ENCODE measurements around the gene EIPR1.
A peak's percentile ranks its signal among the peaks of the same experiment; 100 is the strongest.
"Not testable (repeated sequence)": the region's sequence is repeated elsewhere in the genome, so short reads cannot be mapped to it uniquely, and the experiment has no call there.

EIPR1 gene

GRCh38 chr2:3187467-3187866 lies 190.2 kb downstream of the EIPR1 start:
- DNase-seq = peak; percentile 3

- DNase-seq = no peak
Observed at GRCh38 chr2:3186766-3187165, 190.9 kb downstream of the EIPR1 start.

- no peak for DNase-seq
Observed at GRCh38 chr2:3185910-3186309, 191.7 kb downstream of the EIPR1 start.

- DNase-seq = no peak
Observed at GRCh38 chr2:3185256-3185655, 192.4 kb downstream of the EIPR1 start.

- DNase-seq = no peak
Observed at GRCh38 chr2:3184167-3184566, 193.5 kb downstream of the EIPR1 start.

GRCh38 chr2:3183766-3184165 lies 193.9 kb downstream of the EIPR1 start:
- no peak for DNase-seq

- DNase-seq = no peak
Observed at GRCh38 chr2:3182848-3183247, 194.8 kb downstream of the EIPR1 start.

GRCh38 chr2:3181416-3182010 lies 196.1 kb downstream of the EIPR1 start:
- DNase-seq = no peak

- DNase-seq = not testable (repeated sequence)
Observed at GRCh38 chr2:3180909-3181221, 196.8 kb downstream of the EIPR1 start.

GRCh38 chr2:3180082-3180908 lies 197.3 kb downstream of the EIPR1 start:
- DNase-seq = no peak

- no peak for DNase-seq
Observed at GRCh38 chr2:3179626-3180025, 198.0 kb downstream of the EIPR1 start.

- DNase-seq = no peak
Observed at GRCh38 chr2:3179208-3179607, 198.4 kb downstream of the EIPR1 start.

- no peak for DNase-seq
Observed at GRCh38 chr2:3178578-3179031, 199.0 kb downstream of the EIPR1 start.

- no peak for DNase-seq
Observed at GRCh38 chr2:3177891-3178577, 199.6 kb downstream of the EIPR1 start.

- DNase-seq = no peak
Observed at GRCh38 chr2:3176869-3177255, 200.8 kb downstream of the EIPR1 start.

GRCh38 chr2:3176071-3176868 lies 201.3 kb downstream of the EIPR1 start:
- no peak for DNase-seq

- no peak for DNase-seq
Observed at GRCh38 chr2:3175568-3175955, 202.1 kb downstream of the EIPR1 start.

GRCh38 chr2:3174626-3175567 lies 202.7 kb downstream of the EIPR1 start:
- DNase-seq = no peak

GRCh38 chr2:3173031-3173430 lies 204.6 kb downstream of the EIPR1 start:
- no peak for DNase-seq

- DNase-seq = no peak
Observed at GRCh38 chr2:3172265-3172935, 205.2 kb downstream of the EIPR1 start.

GRCh38 chr2:3171564-3172264 lies 205.9 kb downstream of the EIPR1 start:
- DNase-seq = no peak
